WERI-Rb-1 (cell line): ENCODE data around the gene CYP4F2.
"Not testable (repeated sequence)": the region's sequence is repeated elsewhere in the genome, so short reads cannot be mapped to it uniquely, and the experiment has no call there.

ENCODE experiments used
- DNase-seq: peaks from one replicate; pipeline ENCODE4 v3.0.0-alpha.2; 2020
- H3K27ac ChIP-seq: fragments of 250-450 bp; sonication (Bioruptor Pico); 2 replicates; pipeline ENCODE4 v1.5.1; 2020; ENCODE audit warnings: mild to moderate bottlenecking, moderate library complexity
- H3K27me3 ChIP-seq: fragments of 250-450 bp; sonication (Bioruptor Pico); 2 replicates; pipeline ENCODE4 v1.5.1; 2021; ENCODE audit warnings: mild to moderate bottlenecking, low read depth, moderate library complexity; ENCODE audit not compliant: insufficient read depth, severe bottlenecking
- H3K36me3 ChIP-seq: fragments of 250-450 bp; sonication (Bioruptor Pico); 2 replicates; pipeline ENCODE4 v1.5.1; 2020; ENCODE audit warnings: mild to moderate bottlenecking, moderate library complexity
- H3K4me3 ChIP-seq: 2 replicates; pipeline ENCODE4 v1.5.1; 2011; ENCODE audit warnings: low read depth, mild to moderate bottlenecking, control low read depth, low read length
- H3K9me3 ChIP-seq: fragments of 250-450 bp; sonication (Bioruptor Pico); 2 replicates; pipeline ENCODE4 v1.5.1; 2021; ENCODE audit warnings: mild to moderate bottlenecking, moderate library complexity; ENCODE audit not compliant: severe bottlenecking
- CTCF ChIP-seq: IDR thresholded peaks from 2 replicates; pipeline ENCODE4 v1.5.1; 2011; ENCODE audit warnings: low read depth, mild to moderate bottlenecking, control low read depth, inconsistent platforms, low read length

CYP4F2 gene

DNA sequence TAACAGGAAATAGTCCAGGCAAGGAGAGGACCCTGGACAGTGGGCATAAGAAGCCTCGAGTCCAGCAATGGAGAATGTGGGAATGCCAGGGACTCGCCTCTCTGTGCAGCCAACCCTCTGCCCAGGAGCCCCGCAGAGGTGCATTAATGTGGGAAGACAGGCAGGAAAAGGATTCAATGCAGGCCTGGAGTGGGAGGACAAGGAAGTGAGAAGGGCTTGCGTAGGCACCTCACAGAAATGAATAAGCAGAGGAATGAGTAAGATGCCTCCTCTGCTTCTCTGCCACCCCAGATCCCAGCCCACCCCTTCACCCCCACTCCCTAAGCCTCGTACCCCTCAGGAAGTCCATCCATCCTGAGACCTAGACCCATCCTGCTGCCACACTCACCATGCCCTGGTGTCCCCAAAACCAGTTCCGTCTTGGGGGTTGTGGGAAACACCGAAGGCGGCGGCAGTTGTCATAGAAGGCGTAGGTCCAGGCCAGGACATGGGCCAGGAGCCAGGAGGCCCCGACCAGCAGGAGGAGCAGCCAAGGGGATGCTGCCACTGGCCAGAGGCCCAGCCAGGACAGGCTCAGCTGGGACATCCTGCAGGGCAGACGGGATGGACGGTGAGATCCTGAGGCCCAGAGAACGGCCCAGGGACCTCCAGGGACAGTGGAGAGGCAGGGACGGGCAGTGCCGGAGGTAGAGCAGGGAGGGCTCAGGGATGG, 692 bp downstream of the CYP4F2 start:
- H3K9me3 ChIP-seq = no peaks in the 10 kb centered on the region
- H3K36me3 ChIP-seq = no peaks in the 10 kb centered on the region
- no peak overlapping the region for H3K4me3 ChIP-seq
- no peak for DNase-seq
- peaks cover 50% of the 10 kb centered on the region for H3K27me3 ChIP-seq
- no peak overlapping the region for H3K27ac ChIP-seq
- TF ChIP-seq CTCF = no peak

GRCh38 chr19:15895876-15896430, 1.9 kb downstream of the CYP4F2 start:
- no peak for DNase-seq
- Histone ChIP-seq H3K9me3 (no peaks in the 10 kb centered on the region), H3K27ac (no peak overlapping the region), H3K27me3 (peaks cover 40% of the 10 kb centered on the region), H3K36me3 (no peaks in the 10 kb centered on the region), H3K4me3 (no peak overlapping the region)
- no peak for TF ChIP-seq CTCF

DNA sequence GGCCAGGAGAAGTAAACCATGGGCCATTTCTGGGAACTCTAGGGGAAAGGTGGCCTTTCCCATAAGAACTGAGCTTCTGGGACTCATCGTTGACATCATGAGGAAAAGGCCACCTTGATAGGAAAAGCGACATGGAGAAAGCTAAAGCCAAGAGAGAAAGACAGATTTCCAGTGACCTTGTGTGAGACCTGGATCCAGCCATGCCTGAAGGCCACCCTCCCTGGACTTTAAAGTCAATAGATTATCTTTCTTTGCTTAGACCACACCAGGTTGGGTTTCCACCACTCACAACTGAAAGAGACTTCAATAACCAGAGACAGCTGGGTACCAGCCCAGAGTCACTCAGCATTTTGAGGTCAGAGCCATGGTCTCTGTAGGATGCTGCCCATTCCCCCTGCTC, 3.5 kb downstream of the CYP4F2 start:
- peaks cover 24% of the 10 kb centered on the region for H3K27me3 ChIP-seq

GRCh38 chr19:15893477-15893876, 4.4 kb downstream of the CYP4F2 start:
- no peak overlapping the region for H3K4me3 ChIP-seq
- DNase-seq = no peak
- peaks cover 19% of the 10 kb centered on the region for H3K27me3 ChIP-seq
- H3K27ac ChIP-seq = no peak overlapping the region
- no peak for TF ChIP-seq CTCF
- H3K9me3 ChIP-seq = no peaks in the 10 kb centered on the region
- no peaks in the 10 kb centered on the region for H3K36me3 ChIP-seq

More for the DNA sequence above, 3.5 kb downstream of the CYP4F2 start:
- no peak for DNase-seq
- Histone ChIP-seq H3K4me3 (no peak overlapping the region), H3K9me3 (no peaks in the 10 kb centered on the region), H3K27ac (no peak overlapping the region), H3K36me3 (no peaks in the 10 kb centered on the region)
- TF ChIP-seq CTCF = no peak

GRCh38 chr19:15892012-15892411, 5.9 kb downstream of the CYP4F2 start:
- Histone ChIP-seq H3K27me3 (peaks cover 11% of the 10 kb centered on the region), H3K9me3 (no peaks in the 10 kb centered on the region), H3K4me3 (no peak overlapping the region), H3K27ac (no peak overlapping the region), H3K36me3 (no peaks in the 10 kb centered on the region)
- DNase-seq = no peak
- no peak for TF ChIP-seq CTCF

GRCh38 chr19:15891434-15891833, 6.4 kb downstream of the CYP4F2 start:
- no peak overlapping the region for H3K27ac ChIP-seq

GRCh38 chr19:15889339-15889738, 8.5 kb downstream of the CYP4F2 start:
- not testable (repeated sequence) for DNase-seq, H3K4me3 ChIP-seq, H3K36me3 ChIP-seq, H3K9me3 ChIP-seq, H3K27me3 ChIP-seq, H3K27ac ChIP-seq

More at GRCh38 chr19:15891434-15891833, 6.4 kb downstream of the CYP4F2 start:
- DNase-seq = no peak
- H3K9me3 ChIP-seq = no peaks in the 10 kb centered on the region
- no peaks in the 10 kb centered on the region for H3K36me3 ChIP-seq
- peaks cover 10% of the 10 kb centered on the region for H3K27me3 ChIP-seq
- no peak overlapping the region for H3K4me3 ChIP-seq
- no peak for TF ChIP-seq CTCF
